ENCODE measurements around the gene SPX. TPM values are rescaled to one million over a fixed set of nuclear protein-coding genes. Genes with fewer than 3 reads are reported as not detected.

SPX gene
- total RNA-seq, 3 donors from 2014 or later = 0.13 TPM; not detected in 2

GRCh38 chr12:21566907-21567394 lies 40.9 kb downstream of the SPX start:
- intact Hi-C loops (cut with DNase I, micrococcal nuclease) = no loop called here
- no peak for TF ChIP-seq CTCF (IDR thresholded peaks at IDR 0.05)
- no peak for ATAC-seq

DNA sequence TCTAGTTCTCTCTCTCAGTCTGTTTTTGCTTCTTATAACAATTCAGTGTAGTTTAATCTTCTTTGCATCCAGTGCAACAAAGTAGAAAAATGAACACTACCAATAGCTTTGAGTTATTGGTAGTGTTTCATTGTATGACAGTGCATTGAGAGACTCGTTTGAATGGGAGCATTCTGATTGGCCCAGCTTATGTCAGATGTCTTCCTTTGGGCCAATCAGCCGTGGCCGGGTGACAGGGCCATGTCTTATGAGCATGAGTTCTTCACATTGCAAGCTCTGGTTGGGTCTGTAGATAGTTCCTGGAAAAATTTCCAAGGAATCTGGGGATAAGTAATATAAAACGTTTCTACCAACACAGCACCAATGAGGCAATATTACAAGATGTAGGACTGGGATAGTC lies 42.0 kb downstream of the SPX start:
- no peak for TF ChIP-seq CTCF (IDR thresholded peaks at IDR 0.05)
- intact Hi-C loops (cut with DNase I, micrococcal nuclease) = no loop called here
- ATAC-seq = no peak
- Histone ChIP-seq H3K36me3 (ENCODE audit: low read depth) (no peaks in the 10 kb centered on the region), H3K4me1 (ENCODE audit: low read depth) (no peaks in the 10 kb centered on the region), H3K4me3 (no peak overlapping the region), H3K9me3 (no peaks in the 10 kb centered on the region)
- DNase-seq = no peak

More at GRCh38 chr12:21566907-21567394, 40.9 kb downstream of the SPX start:
- H3K4me1 ChIP-seq (ENCODE audit: low read depth) = no peaks in the 10 kb centered on the region
- H3K36me3 ChIP-seq (ENCODE audit: low read depth) = no peaks in the 10 kb centered on the region
- H3K9me3 ChIP-seq = no peaks in the 10 kb centered on the region
- DNase-seq = no peak
- no peak overlapping the region for H3K4me3 ChIP-seq

GRCh38 chr12:21571046-21571445 lies 45.0 kb downstream of the SPX start:
- H3K9me3 ChIP-seq = no peaks in the 10 kb centered on the region
- intact Hi-C loops (cut with DNase I, micrococcal nuclease) = no loop called here
- H3K36me3 ChIP-seq (ENCODE audit: low read depth) = no peaks in the 10 kb centered on the region
- DNase-seq (no peak), ATAC-seq (no peak)
- no peaks in the 10 kb centered on the region for H3K4me1 ChIP-seq (ENCODE audit: low read depth)
- TF ChIP-seq CTCF (IDR thresholded peaks at IDR 0.05) = no peak
- H3K4me3 ChIP-seq = no peak overlapping the region

GRCh38 chr12:21573733-21574358 lies 47.8 kb downstream of the SPX start:
- Histone ChIP-seq H3K36me3 (ENCODE audit: low read depth) (no peaks in the 10 kb centered on the region), H3K4me1 (ENCODE audit: low read depth) (no peaks in the 10 kb centered on the region), H3K4me3 (no peak overlapping the region), H3K9me3 (no peaks in the 10 kb centered on the region)
- TF ChIP-seq CTCF (IDR thresholded peaks at IDR 0.05) = no peak
- no peak for ATAC-seq
- no peak for DNase-seq
- intact Hi-C loops (cut with DNase I, micrococcal nuclease) = no loop called here

DNA sequence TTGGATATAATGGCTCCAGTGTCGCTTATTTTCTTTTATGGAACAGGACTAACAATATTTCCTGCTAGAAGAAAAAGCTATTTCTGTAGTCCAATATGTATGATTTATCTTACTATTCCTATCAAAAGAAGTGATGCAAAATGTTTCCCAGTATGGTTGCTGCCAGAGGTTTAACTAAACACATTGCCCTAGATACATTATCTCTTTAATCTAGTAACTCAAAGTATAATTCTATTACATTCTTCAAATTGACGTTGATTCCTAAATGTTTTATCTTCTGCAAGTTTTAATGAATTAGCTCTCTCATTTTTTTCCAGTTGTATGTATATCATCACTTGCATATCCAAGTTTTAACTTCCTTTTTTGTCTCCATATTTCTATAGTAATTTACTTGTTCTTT lies 50.3 kb downstream of the SPX start:
- ATAC-seq (no peak), DNase-seq (no peak)
- H3K36me3 ChIP-seq (ENCODE audit: low read depth) = no peaks in the 10 kb centered on the region
- H3K9me3 ChIP-seq = no peaks in the 10 kb centered on the region
- no peak for TF ChIP-seq CTCF (IDR thresholded peaks at IDR 0.05)
- intact Hi-C loops (cut with DNase I, micrococcal nuclease) = no loop called here
- no peak overlapping the region for H3K4me3 ChIP-seq
- H3K4me1 ChIP-seq (ENCODE audit: low read depth) = no peaks in the 10 kb centered on the region

- TF ChIP-seq CTCF (IDR thresholded peaks at IDR 0.05) = no peak
- ATAC-seq (no peak), DNase-seq (no peak)
- intact Hi-C loops (cut with DNase I, micrococcal nuclease) = no loop called here
- Histone ChIP-seq H3K9me3 (no peaks in the 10 kb centered on the region), H3K4me3 (no peak overlapping the region), H3K4me1 (ENCODE audit: low read depth) (no peaks in the 10 kb centered on the region), H3K36me3 (ENCODE audit: low read depth) (no peaks in the 10 kb centered on the region)
Observed at GRCh38 chr12:21577516-21577915, 51.4 kb downstream of the SPX start.
